ENCODE measurements around the gene GPR27.

GRCh38 chr3:71721651-71722157, 32.0 kb upstream of the GPR27 start:
- no peak for TF ChIP-seq CTCF (optimal IDR thresholded peaks at IDR 0.05 in 1 of 3, IDR thresholded peaks at IDR 0.05 in 1 of 3, conservative IDR thresholded peaks at IDR 0.05 in 1 of 3; ENCODE audit: extremely low read depth in 1 of 3, insufficient read depth in 2 of 3, low read length in 3 of 3)
- TF ChIP-seq EZH2 (IDR thresholded peaks at IDR 0.05; ENCODE audit: low read length), result no peak
